ENCODE results near the gene NLGN1. TPM values are rescaled to one million over a fixed set of nuclear protein-coding genes. Genes with fewer than 3 reads are reported as not detected.
"Not testable (repeated sequence)": the region's sequence is repeated elsewhere in the genome, so short reads cannot be mapped to it uniquely, and the experiment has no call there.

Gene NLGN1
- total RNA-seq, 2 donors from 2014 or later: 1.3 to 2.4 TPM

DNA sequence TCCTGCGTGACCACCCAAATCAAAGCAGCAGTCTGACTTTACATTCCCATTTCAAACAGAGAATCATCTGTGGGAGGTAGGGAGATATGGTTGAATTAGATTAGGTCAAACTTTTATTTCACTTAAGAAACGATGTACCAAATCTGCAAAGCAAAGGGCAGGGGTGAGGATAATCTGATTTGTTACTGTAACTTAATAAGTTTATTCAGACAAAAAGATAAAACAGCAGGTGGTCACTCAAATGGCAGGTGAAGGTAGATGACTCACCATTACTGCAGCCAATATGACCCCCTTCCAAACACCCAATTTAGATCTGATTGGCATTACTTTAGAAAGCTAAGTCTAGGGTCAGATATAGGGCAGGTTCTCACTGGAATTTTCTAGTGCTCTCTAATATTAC lies 810.6 kb downstream of the NLGN1 start:
- TF ChIP-seq, protein P1, sequence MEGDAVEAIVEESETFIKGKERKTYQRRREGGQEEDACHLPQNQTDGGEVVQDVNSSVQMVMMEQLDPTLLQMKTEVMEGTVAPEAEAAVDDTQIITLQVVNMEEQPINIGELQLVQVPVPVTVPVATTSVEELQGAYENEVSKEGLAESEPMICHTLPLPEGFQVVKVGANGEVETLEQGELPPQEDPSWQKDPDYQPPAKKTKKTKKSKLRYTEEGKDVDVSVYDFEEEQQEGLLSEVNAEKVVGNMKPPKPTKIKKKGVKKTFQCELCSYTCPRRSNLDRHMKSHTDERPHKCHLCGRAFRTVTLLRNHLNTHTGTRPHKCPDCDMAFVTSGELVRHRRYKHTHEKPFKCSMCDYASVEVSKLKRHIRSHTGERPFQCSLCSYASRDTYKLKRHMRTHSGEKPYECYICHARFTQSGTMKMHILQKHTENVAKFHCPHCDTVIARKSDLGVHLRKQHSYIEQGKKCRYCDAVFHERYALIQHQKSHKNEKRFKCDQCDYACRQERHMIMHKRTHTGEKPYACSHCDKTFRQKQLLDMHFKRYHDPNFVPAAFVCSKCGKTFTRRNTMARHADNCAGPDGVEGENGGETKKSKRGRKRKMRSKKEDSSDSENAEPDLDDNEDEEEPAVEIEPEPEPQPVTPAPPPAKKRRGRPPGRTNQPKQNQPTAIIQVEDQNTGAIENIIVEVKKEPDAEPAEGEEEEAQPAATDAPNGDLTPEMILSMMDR (IDR thresholded peaks at IDR 0.05): no peak
- no peaks in the 10 kb centered on the region for H3K36me3 ChIP-seq
- no peak overlapping the region for H3K4me3 ChIP-seq
- H3K27me3 ChIP-seq: no peaks in the 10 kb centered on the region
- no peak overlapping the region for H3K27ac ChIP-seq
- no peaks in the 10 kb centered on the region for H3K4me1 ChIP-seq
- H3K9me3 ChIP-seq: no peaks in the 10 kb centered on the region
- no peak for DNase-seq (ENCODE audit: low spot score)

DNA sequence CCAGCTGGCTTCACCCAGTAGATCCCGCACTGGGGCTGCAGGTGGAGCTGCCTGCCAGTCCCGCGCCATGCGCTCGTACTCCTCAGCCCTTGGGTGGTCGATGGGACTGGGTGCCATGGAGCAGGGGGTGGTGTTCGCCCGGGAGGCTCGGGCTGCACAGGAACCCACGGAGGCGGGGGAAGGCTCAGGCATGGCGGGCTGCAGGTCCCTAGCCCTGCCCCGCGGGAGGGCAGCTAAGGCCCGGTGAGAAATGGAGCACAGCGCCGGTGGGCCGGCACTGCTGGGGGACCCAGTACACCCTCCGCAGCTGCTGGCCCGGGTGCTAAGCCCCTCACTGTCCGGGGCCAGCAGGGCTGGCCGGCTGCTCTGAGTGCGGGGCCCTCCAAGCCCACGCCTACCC lies 814.4 kb downstream of the NLGN1 start:
- H3K36me3 ChIP-seq; H3K27ac ChIP-seq; H3K4me3 ChIP-seq; H3K27me3 ChIP-seq; H3K4me1 ChIP-seq; DNase-seq (ENCODE audit: low spot score); H3K9me3 ChIP-seq: not testable (repeated sequence)

DNA sequence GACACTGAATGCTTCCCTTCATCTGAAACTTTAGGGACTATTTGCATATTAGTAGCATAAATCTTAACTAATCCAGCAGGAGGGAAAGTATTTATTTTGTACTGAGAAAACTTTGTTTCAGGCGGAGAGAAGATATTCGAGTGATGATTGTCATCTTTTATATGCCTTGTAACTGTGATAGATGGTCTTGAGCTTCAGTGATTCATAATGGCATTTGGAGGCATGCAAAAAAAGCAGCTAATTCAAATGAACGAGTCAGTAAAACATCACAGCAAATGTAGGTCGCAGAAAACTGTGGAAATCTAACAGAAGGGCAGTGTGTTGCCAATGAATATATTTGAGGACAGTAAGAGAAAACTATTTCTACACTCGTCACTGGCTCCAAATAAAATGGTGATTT lies 817.9 kb downstream of the NLGN1 start:
- Histone ChIP-seq H3K9me3 (no peaks in the 10 kb centered on the region), H3K36me3 (no peaks in the 10 kb centered on the region), H3K27me3 (no peaks in the 10 kb centered on the region), H3K4me1 (no peaks in the 10 kb centered on the region), H3K4me3 (no peak overlapping the region), H3K27ac (no peak overlapping the region)
- TF ChIP-seq, protein P1 (IDR thresholded peaks at IDR 0.05): no peak
- no peak for DNase-seq (ENCODE audit: low spot score)

DNA sequence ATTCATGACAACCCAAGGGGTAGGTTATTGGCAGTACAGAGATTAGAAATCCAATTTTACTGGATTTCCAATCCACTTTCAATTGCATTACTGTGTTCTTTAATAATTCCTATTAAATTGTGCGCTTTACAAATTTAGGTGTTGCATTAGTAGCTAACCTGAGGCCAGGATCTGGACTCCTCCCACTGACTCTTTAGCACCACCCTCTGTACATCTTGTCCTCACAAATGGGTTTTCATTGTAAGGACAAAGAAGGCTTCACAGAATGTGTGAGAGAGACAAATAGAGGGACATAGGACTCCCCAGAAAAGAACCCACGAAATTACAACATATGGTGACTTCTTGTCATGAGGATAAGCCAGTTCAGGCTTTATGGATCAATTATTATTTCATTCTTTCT lies 818.5 kb downstream of the NLGN1 start:
- Histone ChIP-seq H3K27ac (no peak overlapping the region), H3K36me3 (no peaks in the 10 kb centered on the region), H3K4me3 (no peak overlapping the region), H3K9me3 (no peaks in the 10 kb centered on the region), H3K4me1 (no peaks in the 10 kb centered on the region), H3K27me3 (no peaks in the 10 kb centered on the region)
- TF ChIP-seq, protein P1 (IDR thresholded peaks at IDR 0.05): no peak
- no peak for DNase-seq (ENCODE audit: low spot score)

DNA sequence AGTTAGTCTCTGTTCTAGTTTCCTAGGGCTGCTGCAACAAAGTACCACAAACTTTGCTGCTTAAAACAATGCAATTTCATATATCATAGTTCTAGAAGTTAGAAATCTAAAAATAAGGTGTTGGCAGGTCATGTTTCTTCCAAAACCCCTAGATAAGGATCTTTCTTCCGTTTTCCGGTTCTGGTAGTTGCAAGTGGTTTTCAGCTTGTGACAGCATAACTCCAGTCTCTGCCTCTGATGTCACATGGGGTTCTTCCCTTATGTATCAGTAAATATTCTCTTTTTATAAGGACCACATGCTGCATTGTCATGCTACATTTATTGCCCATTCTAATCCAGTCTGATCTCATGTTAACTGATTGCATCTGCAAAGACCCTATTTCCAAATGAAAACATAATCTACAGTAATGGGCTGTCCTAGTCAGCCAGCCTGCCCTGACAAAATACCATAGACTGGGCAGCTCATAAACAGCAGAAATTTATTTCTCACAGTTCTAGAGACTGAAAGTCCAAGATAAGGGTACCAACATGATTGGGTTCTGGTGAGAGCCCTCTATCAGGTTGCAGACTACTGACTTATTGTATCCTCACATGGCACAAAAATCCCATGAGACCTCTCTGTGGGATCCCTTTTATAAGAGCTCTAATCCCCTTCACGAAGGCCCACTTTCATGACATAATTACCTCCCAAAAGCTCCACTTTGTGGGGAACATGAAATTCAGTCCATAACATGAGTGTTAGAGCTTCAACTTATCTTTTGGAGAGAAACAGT lies 819.6 kb downstream of the NLGN1 start:
- Histone ChIP-seq H3K4me1 (no peaks in the 10 kb centered on the region), H3K36me3 (no peaks in the 10 kb centered on the region), H3K9me3 (no peaks in the 10 kb centered on the region), H3K4me3 (no peak overlapping the region), H3K27ac (no peak overlapping the region), H3K27me3 (no peaks in the 10 kb centered on the region)
- no peak for DNase-seq (ENCODE audit: low spot score)
- TF ChIP-seq, protein P1 (IDR thresholded peaks at IDR 0.05): no peak

DNA sequence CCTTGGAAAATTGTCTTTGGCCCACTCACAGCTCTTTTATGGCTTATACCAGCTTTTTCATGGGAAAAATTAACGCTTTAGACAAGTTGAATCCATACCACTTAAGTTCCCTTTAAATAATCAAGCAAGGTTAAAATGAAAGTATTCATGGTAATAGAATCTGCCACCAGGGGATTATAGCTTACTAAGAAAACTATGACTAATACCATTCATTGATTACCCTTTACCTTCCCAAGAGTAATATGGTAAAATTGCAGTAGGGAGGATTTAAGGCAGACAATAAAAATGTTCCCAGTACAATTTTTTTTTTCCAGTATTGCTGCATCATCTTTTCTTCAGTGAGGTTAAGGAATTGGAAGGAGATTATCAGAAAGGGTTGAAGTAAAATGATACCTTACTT lies 820.5 kb downstream of the NLGN1 start:
- H3K27ac ChIP-seq: no peak overlapping the region
- no peaks in the 10 kb centered on the region for H3K36me3 ChIP-seq
- H3K4me3 ChIP-seq: no peak overlapping the region
- TF ChIP-seq, protein P1 (IDR thresholded peaks at IDR 0.05): no peak
- DNase-seq (ENCODE audit: low spot score): no peak
- H3K4me1 ChIP-seq: no peaks in the 10 kb centered on the region
- H3K9me3 ChIP-seq: no peaks in the 10 kb centered on the region
- H3K27me3 ChIP-seq: no peaks in the 10 kb centered on the region
